Right lobe of liver (tissue), 4 donors: ENCODE measurements around the gene SPEM1.

Experiments
- POLR2A ChIP-seq: fragments of 450-650 bp; IDR thresholded peaks from one replicate; pipeline ENCODE4 v1.6.1; 2017; ENCODE audit warnings: antibody characterized with exemption, mild to moderate bottlenecking
- TF ChIP-seq, protein P1 (sequence below), 4 donors: fragments of 200-600 bp in 3 of 4; fragments of 450-650 bp in 1 of 4; IDR thresholded peaks; one replicate each; pipeline versions ENCODE4 v1.5.1 to v1.8.0; 2016 to 2022; ENCODE audit warnings: antibody characterized with exemption in 4 of 4, mild to moderate bottlenecking in 2 of 4
- donor health status: DM: no; HTN: no; CAD: no.
- donor health status: DM: no; HTN: no; CAD: no.
- donor health status: DM: no; HTN: yes; CAD: no.

- TF ChIP-seq POLR2A = no peak
- TF ChIP-seq, protein P1, sequence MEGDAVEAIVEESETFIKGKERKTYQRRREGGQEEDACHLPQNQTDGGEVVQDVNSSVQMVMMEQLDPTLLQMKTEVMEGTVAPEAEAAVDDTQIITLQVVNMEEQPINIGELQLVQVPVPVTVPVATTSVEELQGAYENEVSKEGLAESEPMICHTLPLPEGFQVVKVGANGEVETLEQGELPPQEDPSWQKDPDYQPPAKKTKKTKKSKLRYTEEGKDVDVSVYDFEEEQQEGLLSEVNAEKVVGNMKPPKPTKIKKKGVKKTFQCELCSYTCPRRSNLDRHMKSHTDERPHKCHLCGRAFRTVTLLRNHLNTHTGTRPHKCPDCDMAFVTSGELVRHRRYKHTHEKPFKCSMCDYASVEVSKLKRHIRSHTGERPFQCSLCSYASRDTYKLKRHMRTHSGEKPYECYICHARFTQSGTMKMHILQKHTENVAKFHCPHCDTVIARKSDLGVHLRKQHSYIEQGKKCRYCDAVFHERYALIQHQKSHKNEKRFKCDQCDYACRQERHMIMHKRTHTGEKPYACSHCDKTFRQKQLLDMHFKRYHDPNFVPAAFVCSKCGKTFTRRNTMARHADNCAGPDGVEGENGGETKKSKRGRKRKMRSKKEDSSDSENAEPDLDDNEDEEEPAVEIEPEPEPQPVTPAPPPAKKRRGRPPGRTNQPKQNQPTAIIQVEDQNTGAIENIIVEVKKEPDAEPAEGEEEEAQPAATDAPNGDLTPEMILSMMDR (IDR thresholded peaks at IDR 0.05) = no peak
Measured at GRCh38 chr17:7440113-7440833, 20.1 kb downstream of the SPEM1 start.
